ENCODE results near the gene POLR2C. TPM values are rescaled to one million over a fixed set of nuclear protein-coding genes. Genes with fewer than 3 reads are reported as not detected.

Gene POLR2C
- total and polyA plus RNA-seq, 2 of the 13 experiments (the other 11 are each of a cell fraction or from before 2014, with no cell fraction given) = 104 to 216 TPM

DNA sequence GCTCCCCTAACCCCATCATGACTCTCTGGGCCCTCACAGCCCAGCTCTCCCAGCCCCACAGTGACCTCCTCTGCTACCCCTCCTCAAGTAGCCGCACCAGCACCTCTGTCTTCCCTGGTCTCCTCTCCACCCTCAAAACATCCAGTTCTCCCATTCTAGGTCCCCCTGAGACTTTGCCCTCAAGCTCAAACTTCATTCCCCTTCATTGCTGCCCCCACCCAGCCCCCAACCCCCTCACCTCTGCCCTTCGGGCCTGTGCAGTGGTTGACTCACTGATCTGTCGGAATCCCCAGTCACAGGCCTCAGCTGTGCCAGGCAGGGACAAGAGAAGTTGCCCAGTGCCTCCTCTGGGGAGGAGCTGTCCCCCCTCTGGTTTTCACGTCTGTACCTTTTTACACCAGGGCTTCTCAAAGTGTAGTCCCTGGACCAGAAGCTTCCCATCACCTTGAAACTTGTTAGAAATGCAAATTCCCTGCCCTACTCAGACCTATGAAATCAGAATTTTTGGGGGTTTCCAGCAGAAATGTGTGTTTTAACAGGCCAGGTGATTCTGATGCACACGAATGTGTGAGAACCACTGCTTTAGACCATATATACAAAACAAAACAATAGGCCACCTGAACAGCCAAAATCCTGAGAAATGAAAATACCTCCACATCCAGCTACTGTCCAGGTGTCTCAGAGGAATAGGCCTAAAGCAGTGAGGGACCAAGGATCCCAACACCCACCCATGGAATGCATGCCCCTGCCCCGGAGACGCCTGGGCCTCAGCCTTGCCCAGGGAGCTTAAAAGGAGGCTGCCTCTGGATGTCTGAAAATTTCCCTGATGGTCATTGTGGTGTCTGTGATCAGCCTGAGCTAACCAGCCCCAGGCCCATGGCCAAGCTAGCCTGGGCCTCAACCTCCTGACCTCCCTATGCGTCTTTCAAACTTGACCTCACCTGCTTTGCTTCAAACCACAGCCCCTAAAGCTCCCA lies 24.7 kb downstream of the POLR2C start (continued):
- TF ChIP-seq HDAC6 (IDR thresholded peaks at IDR 0.05; ENCODE audit: low read depth, low read length) (no peak), ZC3H13 (CRISPR knock-in tag; IDR thresholded peaks at IDR 0.05) (0 out of 2 replicates have a peak, but pooled peaks have one; percentile 54), ZFP62 (CRISPR knock-in tag; IDR thresholded peaks at IDR 0.05) (no peak), MAFF (IDR thresholded peaks at IDR 0.05; ENCODE audit: low read depth, low read length) (no peak), PCBP2 (optimal IDR thresholded peaks at IDR 0.05; ENCODE audit: low read depth, low read length, poor library complexity, severe bottlenecking) (no peak), ZNF792 (CRISPR knock-in tag; IDR thresholded peaks at IDR 0.05) (no peak), MIER2 (CRISPR knock-in tag; IDR thresholded peaks at IDR 0.05) (no peak), ZNF878 (CRISPR knock-in tag; IDR thresholded peaks at IDR 0.05) (no peak), GABPB1 (CRISPR knock-in tag; IDR thresholded peaks at IDR 0.05) (no peak), ZNF616 (CRISPR knock-in tag; IDR thresholded peaks at IDR 0.05; ENCODE audit: low read depth) (no peak), FLYWCH1 (CRISPR knock-in tag; IDR thresholded peaks at IDR 0.05) (no peak), HMG20B (CRISPR knock-in tag; conservative IDR thresholded peaks at IDR 0.05) (no peak), NR2F6 (IDR thresholded peaks at IDR 0.05) (no peak), NR2F6 (CRISPR knock-in tag; IDR thresholded peaks at IDR 0.05) (no peak), GTF3A (CRISPR knock-in tag; conservative IDR thresholded peaks at IDR 0.05) (no peak), NFE2L2 (IDR thresholded peaks at IDR 0.05; ENCODE audit: low read length) (no peak)
- TF ChIP-seq, protein P1, sequence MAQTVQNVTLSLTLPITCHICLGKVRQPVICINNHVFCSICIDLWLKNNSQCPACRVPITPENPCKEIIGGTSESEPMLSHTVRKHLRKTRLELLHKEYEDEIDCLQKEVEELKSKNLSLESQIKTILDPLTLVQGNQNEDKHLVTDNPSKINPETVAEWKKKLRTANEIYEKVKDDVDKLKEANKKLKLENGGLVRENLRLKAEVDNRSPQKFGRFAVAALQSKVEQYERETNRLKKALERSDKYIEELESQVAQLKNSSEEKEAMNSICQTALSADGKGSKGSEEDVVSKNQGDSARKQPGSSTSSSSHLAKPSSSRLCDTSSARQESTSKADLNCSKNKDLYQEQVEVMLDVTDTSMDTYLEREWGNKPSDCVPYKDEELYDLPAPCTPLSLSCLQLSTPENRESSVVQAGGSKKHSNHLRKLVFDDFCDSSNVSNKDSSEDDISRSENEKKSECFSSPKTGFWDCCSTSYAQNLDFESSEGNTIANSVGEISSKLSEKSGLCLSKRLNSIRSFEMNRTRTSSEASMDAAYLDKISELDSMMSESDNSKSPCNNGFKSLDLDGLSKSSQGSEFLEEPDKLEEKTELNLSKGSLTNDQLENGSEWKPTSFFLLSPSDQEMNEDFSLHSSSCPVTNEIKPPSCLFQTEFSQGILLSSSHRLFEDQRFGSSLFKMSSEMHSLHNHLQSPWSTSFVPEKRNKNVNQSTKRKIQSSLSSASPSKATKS (CRISPR knock-in tag; IDR thresholded peaks at IDR 0.05) = no peak
- TF ChIP-seq, protein P2, sequence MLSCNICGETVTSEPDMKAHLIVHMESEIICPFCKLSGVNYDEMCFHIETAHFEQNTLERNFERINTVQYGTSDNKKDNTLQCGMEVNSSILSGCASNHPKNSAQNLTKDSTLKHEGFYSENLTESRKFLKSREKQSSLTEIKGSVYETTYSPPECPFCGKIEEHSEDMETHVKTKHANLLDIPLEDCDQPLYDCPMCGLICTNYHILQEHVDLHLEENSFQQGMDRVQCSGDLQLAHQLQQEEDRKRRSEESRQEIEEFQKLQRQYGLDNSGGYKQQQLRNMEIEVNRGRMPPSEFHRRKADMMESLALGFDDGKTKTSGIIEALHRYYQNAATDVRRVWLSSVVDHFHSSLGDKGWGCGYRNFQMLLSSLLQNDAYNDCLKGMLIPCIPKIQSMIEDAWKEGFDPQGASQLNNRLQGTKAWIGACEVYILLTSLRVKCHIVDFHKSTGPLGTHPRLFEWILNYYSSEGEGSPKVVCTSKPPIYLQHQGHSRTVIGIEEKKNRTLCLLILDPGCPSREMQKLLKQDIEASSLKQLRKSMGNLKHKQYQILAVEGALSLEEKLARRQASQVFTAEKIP (CRISPR knock-in tag; IDR thresholded peaks at IDR 0.05; ENCODE audit: borderline replicate concordance) = no peak
- TF ChIP-seq, protein P3, sequence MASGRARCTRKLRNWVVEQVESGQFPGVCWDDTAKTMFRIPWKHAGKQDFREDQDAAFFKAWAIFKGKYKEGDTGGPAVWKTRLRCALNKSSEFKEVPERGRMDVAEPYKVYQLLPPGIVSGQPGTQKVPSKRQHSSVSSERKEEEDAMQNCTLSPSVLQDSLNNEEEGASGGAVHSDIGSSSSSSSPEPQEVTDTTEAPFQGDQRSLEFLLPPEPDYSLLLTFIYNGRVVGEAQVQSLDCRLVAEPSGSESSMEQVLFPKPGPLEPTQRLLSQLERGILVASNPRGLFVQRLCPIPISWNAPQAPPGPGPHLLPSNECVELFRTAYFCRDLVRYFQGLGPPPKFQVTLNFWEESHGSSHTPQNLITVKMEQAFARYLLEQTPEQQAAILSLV (CRISPR knock-in tag; IDR thresholded peaks at IDR 0.05; ENCODE audit: borderline replicate concordance) = no peak
- TF ChIP-seq, protein P4, sequence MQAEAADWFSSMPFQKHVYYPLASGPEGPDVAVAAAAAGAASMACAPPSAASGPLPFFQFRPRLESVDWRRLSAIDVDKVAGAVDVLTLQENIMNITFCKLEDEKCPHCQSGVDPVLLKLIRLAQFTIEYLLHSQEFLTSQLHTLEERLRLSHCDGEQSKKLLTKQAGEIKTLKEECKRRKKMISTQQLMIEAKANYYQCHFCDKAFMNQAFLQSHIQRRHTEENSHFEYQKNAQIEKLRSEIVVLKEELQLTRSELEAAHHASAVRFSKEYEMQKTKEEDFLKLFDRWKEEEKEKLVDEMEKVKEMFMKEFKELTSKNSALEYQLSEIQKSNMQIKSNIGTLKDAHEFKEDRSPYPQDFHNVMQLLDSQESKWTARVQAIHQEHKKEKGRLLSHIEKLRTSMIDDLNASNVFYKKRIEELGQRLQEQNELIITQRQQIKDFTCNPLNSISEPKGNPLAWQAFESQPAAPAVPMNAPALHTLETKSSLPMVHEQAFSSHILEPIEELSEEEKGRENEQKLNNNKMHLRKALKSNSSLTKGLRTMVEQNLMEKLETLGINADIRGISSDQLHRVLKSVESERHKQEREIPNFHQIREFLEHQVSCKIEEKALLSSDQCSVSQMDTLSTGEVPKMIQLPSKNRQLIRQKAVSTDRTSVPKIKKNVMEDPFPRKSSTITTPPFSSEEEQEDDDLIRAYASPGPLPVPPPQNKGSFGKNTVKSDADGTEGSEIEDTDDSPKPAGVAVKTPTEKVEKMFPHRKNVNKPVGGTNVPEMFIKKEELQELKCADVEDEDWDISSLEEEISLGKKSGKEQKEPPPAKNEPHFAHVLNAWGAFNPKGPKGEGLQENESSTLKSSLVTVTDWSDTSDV (CRISPR knock-in tag; IDR thresholded peaks at IDR 0.05) = no peak
- TF ChIP-seq, protein P5, sequence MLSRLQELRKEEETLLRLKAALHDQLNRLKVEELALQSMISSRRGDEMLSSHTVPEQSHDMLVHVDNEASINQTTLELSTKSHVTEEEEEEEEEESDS (CRISPR knock-in tag; IDR thresholded peaks at IDR 0.05; ENCODE audit: borderline replicate concordance) = no peak
- TF ChIP-seq, protein P6, sequence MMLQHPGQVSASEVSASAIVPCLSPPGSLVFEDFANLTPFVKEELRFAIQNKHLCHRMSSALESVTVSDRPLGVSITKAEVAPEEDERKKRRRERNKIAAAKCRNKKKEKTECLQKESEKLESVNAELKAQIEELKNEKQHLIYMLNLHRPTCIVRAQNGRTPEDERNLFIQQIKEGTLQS (CRISPR knock-in tag; IDR thresholded peaks at IDR 0.05) = no peak
